HEK293 (cell line): Measurements from ENCODE around the gene ANAPC2.
A peak's percentile ranks its signal among the peaks of the same experiment; 100 is the strongest.

ENCODE experiments used
- CTCF ChIA-PET: fragments of 350-600 bp; formaldehyde crosslinking; extraction: SDS; loops from one replicate; lab custom pipeline; 2021; ENCODE audit warnings: antibody characterized with exemption; lab: Yijun Ruan, JAX
- POLR2A ChIA-PET: fragments of 300-600 bp; formaldehyde crosslinking; extraction: SDS; loops from one replicate; lab custom pipeline; 2020; ENCODE audit warnings: antibody characterized with exemption, inconsistent platforms; lab: Yijun Ruan, JAX
- H3K27ac ChIP-seq: fragments of 200-500 bp; sonication (Bioruptor generic); 2 replicates; pipeline ENCODE4 v1.5.1; 2014; ENCODE audit warnings: low read depth, low read length, control low read depth, inconsistent platforms; ENCODE audit errors: extremely low read depth
- H3K36me3 ChIP-seq, 2 experiments: fragments of 200-500 bp in 1 of 2; sonication (Bioruptor generic) in 1 of 2; 1 replicate in 1 of 2; 2 replicates in 1 of 2; pipeline ENCODE4 v1.5.1; 2014 to 2017; ENCODE audit warnings: inconsistent platforms in 2 of 2, low read length in 2 of 2; ENCODE audit not compliant: control insufficient read depth in 2 of 2, insufficient read depth in 1 of 2
- H3K4me1 ChIP-seq: fragments of 200-500 bp; sonication (Bioruptor generic); 2 replicates; pipeline ENCODE4 v1.5.1; 2014; ENCODE audit warnings: mild to moderate bottlenecking, low read length, inconsistent platforms; ENCODE audit not compliant: control insufficient read depth, insufficient read depth
- H3K4me3 ChIP-seq: 2 replicates; pipeline ENCODE4 v1.5.1; 2011; ENCODE audit warnings: low read depth, mild to moderate bottlenecking, control low read depth, low read length, moderate library complexity
- H3K9me3 ChIP-seq: fragments of 200-500 bp; sonication (Bioruptor generic); 2 replicates; pipeline ENCODE4 v1.5.1; 2014; ENCODE audit warnings: low read depth, low read length, inconsistent platforms; ENCODE audit not compliant: control insufficient read depth, insufficient read depth
- CTCF ChIP-seq: fragments of 450-650 bp; formaldehyde crosslinking; IDR thresholded peaks from 2 replicates; pipeline ENCODE4 v1.5.1; 2016; ENCODE audit warnings: missing biosample characterization, missing genetic modification characterization
- GLIS2 ChIP-seq: fragments of 450-650 bp; formaldehyde crosslinking; IDR thresholded peaks from 2 replicates; pipeline ENCODE4 v1.5.1; 2016; ENCODE audit warnings: missing biosample characterization, missing genetic modification characterization
- IKZF3 ChIP-seq: fragments of 450-650 bp; IDR thresholded peaks from 2 replicates; pipeline ENCODE4 v1.5.0; 2018; ENCODE audit warnings: missing biosample characterization, mild to moderate bottlenecking, missing genetic modification characterization, moderate library complexity
- KLF7 ChIP-seq: fragments of 450-650 bp; formaldehyde crosslinking; IDR thresholded peaks from 2 replicates; pipeline ENCODE4 v1.5.1; 2016; ENCODE audit warnings: missing biosample characterization, missing genetic modification characterization, borderline replicate concordance
- REST ChIP-seq: fragments of 450-650 bp; formaldehyde crosslinking; IDR thresholded peaks from 2 replicates; pipeline ENCODE4 v1.5.1; 2016; ENCODE audit warnings: missing biosample characterization, missing genetic modification characterization
- SALL2 ChIP-seq: fragments of 450-650 bp; formaldehyde crosslinking; IDR thresholded peaks from 2 replicates; pipeline ENCODE4 v1.5.0; 2017; ENCODE audit warnings: missing biosample characterization, mild to moderate bottlenecking, missing genetic modification characterization, borderline replicate concordance
- SCRT2 ChIP-seq: fragments of 450-650 bp; formaldehyde crosslinking; IDR thresholded peaks from 2 replicates; pipeline ENCODE4 v1.5.1; 2016; ENCODE audit warnings: missing biosample characterization, missing genetic modification characterization
- ZBTB17 ChIP-seq: fragments of 450-650 bp; formaldehyde crosslinking; IDR thresholded peaks from 2 replicates; pipeline ENCODE4 v1.5.1; 2016; ENCODE audit warnings: missing biosample characterization, missing genetic modification characterization
- ZBTB21 ChIP-seq: fragments of 450-650 bp; formaldehyde crosslinking; IDR thresholded peaks from 2 replicates; pipeline ENCODE4 v1.5.1; 2017; ENCODE audit warnings: missing biosample characterization, missing genetic modification characterization
- ZBTB48 ChIP-seq: fragments of 450-650 bp; formaldehyde crosslinking; IDR thresholded peaks from 2 replicates; pipeline ENCODE4 v1.5.1; 2016; ENCODE audit warnings: missing biosample characterization, missing genetic modification characterization
- ZBTB7A ChIP-seq: fragments of 450-650 bp; formaldehyde crosslinking; IDR thresholded peaks from 2 replicates; pipeline ENCODE4 v1.5.1; 2016; ENCODE audit warnings: low read depth, missing biosample characterization, missing genetic modification characterization
- ZBTB8A ChIP-seq: fragments of 450-650 bp; formaldehyde crosslinking; IDR thresholded peaks from 2 replicates; pipeline ENCODE4 v1.5.1; 2016; ENCODE audit warnings: missing biosample characterization, missing genetic modification characterization
- ZIC2 ChIP-seq: fragments of 450-650 bp; formaldehyde crosslinking; IDR thresholded peaks from 2 replicates; pipeline ENCODE4 v1.5.1; 2016; ENCODE audit warnings: missing biosample characterization, missing genetic modification characterization
- ZNF10 ChIP-seq: fragments of 450-650 bp; formaldehyde crosslinking; IDR thresholded peaks from 2 replicates; pipeline ENCODE4 v1.5.1; 2017; ENCODE audit warnings: missing biosample characterization, missing genetic modification characterization
- ZNF138 ChIP-seq: fragments of 450-650 bp; formaldehyde crosslinking; IDR thresholded peaks from 2 replicates; pipeline ENCODE4 v1.5.1; 2016; ENCODE audit warnings: missing biosample characterization, missing genetic modification characterization, borderline replicate concordance
- ZNF311 ChIP-seq: fragments of 450-650 bp; formaldehyde crosslinking; IDR thresholded peaks from 2 replicates; pipeline ENCODE4 v1.5.1; 2017; ENCODE audit warnings: missing biosample characterization, missing genetic modification characterization, borderline replicate concordance
- ZNF335 ChIP-seq: fragments of 450-650 bp; formaldehyde crosslinking; conservative IDR thresholded peaks from 2 replicates; pipeline ENCODE4 v1.5.1; 2016; ENCODE audit warnings: missing biosample characterization, missing genetic modification characterization
- ZNF354C ChIP-seq: fragments of 450-650 bp; formaldehyde crosslinking; IDR thresholded peaks from 2 replicates; pipeline ENCODE4 v1.5.1; 2016; ENCODE audit warnings: missing biosample characterization, missing genetic modification characterization, low read depth, borderline replicate concordance
- ZNF416 ChIP-seq: fragments of 450-650 bp; formaldehyde crosslinking; IDR thresholded peaks from 2 replicates; pipeline ENCODE4 v1.5.1; 2016; ENCODE audit warnings: missing biosample characterization, missing genetic modification characterization
- ZNF423 ChIP-seq: fragments of 450-650 bp; formaldehyde crosslinking; IDR thresholded peaks from 2 replicates; pipeline ENCODE4 v1.5.1; 2016; ENCODE audit warnings: missing biosample characterization, missing genetic modification characterization
- ZNF449 ChIP-seq: fragments of 450-650 bp; formaldehyde crosslinking; IDR thresholded peaks from 2 replicates; pipeline ENCODE4 v1.5.1; 2017; ENCODE audit warnings: missing biosample characterization, mild to moderate bottlenecking, missing genetic modification characterization, moderate library complexity
- ZNF585B ChIP-seq: fragments of 450-650 bp; formaldehyde crosslinking; IDR thresholded peaks from 2 replicates; pipeline ENCODE4 v1.5.1; 2016; ENCODE audit warnings: missing biosample characterization, missing genetic modification characterization
- ZNF707 ChIP-seq: fragments of 450-650 bp; formaldehyde crosslinking; IDR thresholded peaks from 2 replicates; pipeline ENCODE4 v1.5.1; 2016; ENCODE audit warnings: missing biosample characterization, missing genetic modification characterization
- ZNF76 ChIP-seq: fragments of 450-650 bp; formaldehyde crosslinking; IDR thresholded peaks from 2 replicates; pipeline ENCODE4; 2016; ENCODE audit warnings: low read depth, missing biosample characterization, missing genetic modification characterization, borderline replicate concordance
- ZNF837 ChIP-seq: fragments of 450-650 bp; formaldehyde crosslinking; IDR thresholded peaks from 2 replicates; pipeline ENCODE4 v1.5.1; 2016; ENCODE audit warnings: missing biosample characterization, missing genetic modification characterization
- ZSCAN30 ChIP-seq: fragments of 450-650 bp; IDR thresholded peaks from 2 replicates; pipeline ENCODE4 v1.5.1; 2018; ENCODE audit warnings: missing biosample characterization, mild to moderate bottlenecking, missing genetic modification characterization, moderate library complexity
- ZSCAN5A ChIP-seq: fragments of 450-650 bp; formaldehyde crosslinking; IDR thresholded peaks from 2 replicates; pipeline ENCODE4 v1.5.1; 2016; ENCODE audit warnings: missing biosample characterization, missing genetic modification characterization

ANAPC2 gene

GRCh38 chr9:137168904-137169856, 19.2 kb downstream of the ANAPC2 start:
- Histone ChIP-seq H3K4me3 (peak overlapping the region; percentile 40), H3K4me1 (no peaks in the 10 kb centered on the region; the same call in 1 of the 2 replicates), H3K27ac (no peak overlapping the region; the same call in 1 of the 2 replicates), H3K9me3 (no peaks in the 10 kb centered on the region), H3K36me3 (peaks cover 0 to 3% of the 10 kb centered on the region in 2 experiments; a peak in 1 of 3 replicates)
- POLR2A ChIA-PET: interaction anchor here (1.1 to 7.4 kb wide), 8 partner anchors 10 to 72 kb away, joined by 3 to 53 read pairs (median 10); partner anchors contain the start of genes ANAPC2, SSNA1 and TUBB4B
- CTCF ChIA-PET: interaction anchor here (0.6 to 1.8 kb wide), 5 partner anchors 21 to 99 kb away, joined by 3 to 6 read pairs (median 4); partner anchors contain the start of gene RNF224
- TF ChIP-seq REST (tag by site-specific recombination): peak; percentile 84
- TF ChIP-seq ZIC2 (tag by site-specific recombination): peak; percentile 87
- TF ChIP-seq ZNF138 (tag by site-specific recombination): no peak
- TF ChIP-seq CTCF (tag by site-specific recombination): peak; percentile 64
- no peak for TF ChIP-seq ZBTB7A (tag by site-specific recombination)
- peak; percentile 60 for TF ChIP-seq ZNF335 (tag by site-specific recombination)
- TF ChIP-seq SCRT2 (tag by site-specific recombination): no peak
- peak; percentile 76 for TF ChIP-seq ZNF449 (tag by site-specific recombination)
- peak; percentile 61; the same call in 1 of the 2 replicates for TF ChIP-seq ZBTB17 (tag by site-specific recombination)
- no peak for TF ChIP-seq ZNF585B (tag by site-specific recombination)
- no peak for TF ChIP-seq ZNF707 (tag by site-specific recombination)
- TF ChIP-seq ZSCAN30 (tag by site-specific recombination): 0 out of 2 replicates have a peak, but pooled peaks have one; percentile 69
- TF ChIP-seq ZBTB48 (tag by site-specific recombination): no peak
- peak; percentile 34; the same call in 1 of the 2 replicates for TF ChIP-seq GLIS2 (tag by site-specific recombination)
- no peak for TF ChIP-seq ZNF354C (tag by site-specific recombination)
- TF ChIP-seq ZNF837: no peak
- TF ChIP-seq SALL2: no peak
- TF ChIP-seq ZNF76: peak; percentile 67
- peak; percentile 80 for TF ChIP-seq ZBTB8A
- TF ChIP-seq ZNF416 (tag by site-specific recombination): no peak
- TF ChIP-seq ZSCAN5A: peak; percentile 37; the same call in 1 of the 2 replicates
- TF ChIP-seq ZNF10: 0 out of 2 replicates have a peak, but pooled peaks have one; percentile 8
- TF ChIP-seq ZBTB21 (tag by site-specific recombination): no peak
- TF ChIP-seq ZNF423 (tag by site-specific recombination): no peak
- TF ChIP-seq IKZF3 (tag by site-specific recombination): 0 out of 2 replicates have a peak, but pooled peaks have one; percentile 7
- TF ChIP-seq ZNF311 (tag by site-specific recombination): no peak
- TF ChIP-seq KLF7: no peak
